ENCODE measurements around the gene CTPS2.

The CTPS2 gene

DNA sequence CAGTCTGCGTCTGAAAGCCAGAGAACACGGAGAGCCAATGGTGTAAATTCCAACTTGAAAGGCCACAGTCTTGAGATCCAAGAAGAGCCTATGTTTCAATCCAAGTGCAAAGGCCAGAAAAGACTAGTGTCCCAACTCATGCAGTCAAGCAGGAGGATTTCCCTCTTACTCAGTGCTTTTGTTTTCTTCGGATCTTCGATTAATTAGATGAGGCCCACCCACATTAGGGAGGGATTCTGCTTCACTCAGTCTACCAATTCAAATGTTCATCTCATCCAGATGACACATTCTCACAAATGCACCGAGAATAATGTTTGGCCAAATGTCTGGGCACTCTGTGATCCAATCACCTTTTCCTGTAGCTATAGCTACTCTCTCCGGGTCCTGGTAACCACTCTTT, 154.0 kb downstream of the CTPS2 start:
- no peak for TF ChIP-seq FOXP2 (optimal IDR thresholded peaks at IDR 0.05; ENCODE audit: borderline replicate concordance, extremely low read depth, extremely low read length, insufficient read depth)
- TF ChIP-seq SIN3A (IDR thresholded peaks at IDR 0.05; ENCODE audit: borderline replicate concordance, insufficient read depth, low read length) = no peak
- TF ChIP-seq REST (IDR thresholded peaks at IDR 0.05; ENCODE audit: insufficient read depth in 1 of 2, low read depth in 2 of 2, low read length in 2 of 2) = no peak
- TF ChIP-seq TAF1 (IDR thresholded peaks at IDR 0.05; ENCODE audit: borderline replicate concordance, insufficient read depth, low read length) = no peak
- no peak for TF ChIP-seq POLR2AphosphoS5 (IDR thresholded peaks at IDR 0.05; ENCODE audit: low read depth, low read length)

DNA sequence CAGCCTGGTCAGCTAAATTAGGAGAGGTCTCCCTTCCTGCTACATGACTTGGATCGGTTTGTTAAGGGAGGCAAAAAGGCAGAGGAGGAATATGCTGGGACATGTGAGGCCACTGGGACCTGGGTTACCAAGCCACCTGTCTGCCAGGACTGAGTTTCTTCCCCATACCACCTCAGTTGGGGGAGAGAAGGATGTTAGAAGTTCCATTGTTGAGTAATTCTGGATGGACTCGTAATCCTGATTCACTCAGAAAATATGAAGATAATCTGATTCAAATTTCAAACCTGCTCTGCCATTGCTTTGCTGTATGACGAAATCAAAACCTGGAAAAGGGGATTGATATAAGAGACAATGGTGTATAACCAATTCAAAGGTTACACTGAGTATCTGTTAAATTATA, 159.9 kb downstream of the CTPS2 start:
- TF ChIP-seq TAF1 (IDR thresholded peaks at IDR 0.05; ENCODE audit: borderline replicate concordance, insufficient read depth, low read length) (no peak), SIN3A (IDR thresholded peaks at IDR 0.05; ENCODE audit: borderline replicate concordance, insufficient read depth, low read length) (no peak), FOXP2 (optimal IDR thresholded peaks at IDR 0.05; ENCODE audit: borderline replicate concordance, extremely low read depth, extremely low read length, insufficient read depth) (no peak), POLR2AphosphoS5 (IDR thresholded peaks at IDR 0.05; ENCODE audit: low read depth, low read length) (no peak), REST (IDR thresholded peaks at IDR 0.05; ENCODE audit: insufficient read depth in 1 of 2, low read depth in 2 of 2, low read length in 2 of 2) (no peak)

DNA sequence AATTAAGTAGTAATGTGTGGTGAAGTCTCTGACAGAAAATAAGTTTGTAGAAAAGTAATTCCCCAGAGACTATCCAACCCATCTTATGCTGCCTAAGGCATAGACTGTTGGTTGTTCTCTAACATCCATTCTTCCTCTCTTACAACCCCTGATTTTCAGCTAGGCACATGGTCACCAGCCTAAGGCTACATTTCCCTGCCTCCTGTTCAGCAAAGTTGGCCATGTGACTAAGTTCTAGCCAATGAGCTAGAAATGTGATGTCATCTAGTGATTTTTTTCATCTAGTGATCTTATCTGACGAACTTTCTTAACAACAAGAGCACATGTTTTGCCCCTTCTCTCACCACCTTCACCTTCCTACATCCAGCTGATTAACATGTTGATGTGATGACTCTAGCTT, 164.8 kb downstream of the CTPS2 start:
- TF ChIP-seq REST (IDR thresholded peaks at IDR 0.05; ENCODE audit: insufficient read depth in 1 of 2, low read depth in 2 of 2, low read length in 2 of 2) (no peak), FOXP2 (optimal IDR thresholded peaks at IDR 0.05; ENCODE audit: borderline replicate concordance, extremely low read depth, extremely low read length, insufficient read depth) (no peak), POLR2AphosphoS5 (IDR thresholded peaks at IDR 0.05; ENCODE audit: low read depth, low read length) (no peak), SIN3A (IDR thresholded peaks at IDR 0.05; ENCODE audit: borderline replicate concordance, insufficient read depth, low read length) (no peak), TAF1 (IDR thresholded peaks at IDR 0.05; ENCODE audit: borderline replicate concordance, insufficient read depth, low read length) (no peak)

DNA sequence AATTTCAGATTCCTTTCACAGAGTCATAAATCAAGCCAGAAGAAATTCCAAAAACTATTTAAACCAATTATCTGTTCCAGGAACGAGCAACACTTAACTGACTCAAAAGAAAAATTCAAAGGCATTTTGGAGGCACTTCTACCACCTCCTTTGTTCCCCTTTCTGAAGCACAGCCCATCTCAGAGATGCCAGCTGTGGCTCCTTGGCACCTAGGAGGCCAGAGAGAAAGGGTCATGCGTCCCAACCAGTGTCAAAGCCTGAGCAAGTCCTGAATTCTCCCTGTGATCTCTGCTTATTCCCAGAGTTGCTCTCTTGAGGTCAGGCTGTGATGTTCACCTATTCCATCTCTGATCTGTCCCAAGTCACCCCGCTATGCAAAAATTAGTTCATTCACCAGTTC, 167.5 kb downstream of the CTPS2 start:
- TF ChIP-seq TAF1 (IDR thresholded peaks at IDR 0.05; ENCODE audit: borderline replicate concordance, insufficient read depth, low read length) (no peak), POLR2AphosphoS5 (IDR thresholded peaks at IDR 0.05; ENCODE audit: low read depth, low read length) (no peak), SIN3A (IDR thresholded peaks at IDR 0.05; ENCODE audit: borderline replicate concordance, insufficient read depth, low read length) (no peak), REST (IDR thresholded peaks at IDR 0.05; ENCODE audit: insufficient read depth in 1 of 2, low read depth in 2 of 2, low read length in 2 of 2) (no peak), FOXP2 (optimal IDR thresholded peaks at IDR 0.05; ENCODE audit: borderline replicate concordance, extremely low read depth, extremely low read length, insufficient read depth) (no peak)

All from PFSK-1 (cell line).